Adrenal gland (tissue), 5 donors: ENCODE data around the gene GPR37L1.
A peak's percentile ranks its signal among the peaks of the same experiment; 100 is the strongest.

ENCODE experiments used
- CTCF ChIP-seq, 6 experiments: fragments of 450-650 bp in 4 of 6; fragments of 200-600 bp in 2 of 6; sonication (generic) in 1 of 6; IDR thresholded peaks; 1 replicate in 5 of 6; 2 replicates in 1 of 6; pipeline versions ENCODE4 v1.5.1 to v1.8.0; 2016 to 2021; ENCODE audit warnings: antibody characterized with exemption in 6 of 6, mild to moderate bottlenecking in 2 of 6, moderate library complexity in 1 of 6
- POLR2A ChIP-seq, 2 donors: fragments of 450-650 bp; IDR thresholded peaks; one replicate each; pipeline ENCODE4 v1.6.1; 2017; ENCODE audit warnings: antibody characterized with exemption in 2 of 2, mild to moderate bottlenecking in 2 of 2, moderate library complexity in 1 of 2
- donor health status: DM: no; HTN: no; CAD: no.

- TF ChIP-seq CTCF (IDR thresholded peaks at IDR 0.05) (peak in 1 of 6 experiments; percentile 28), POLR2A (IDR thresholded peaks at IDR 0.05) (peak in 1 of 2 donors; percentile 40)
Observed at GRCh38 chr1:202133001-202133400, 10.3 kb downstream of the GPR37L1 start.
